Tibial artery (tissue), 4 donors: ENCODE data around the gene TRIM9.
A peak's percentile ranks its signal among the peaks of the same experiment; 100 is the strongest.

Experiments used
- DNase-seq, 2 donors: peaks; one replicate each; pipeline ENCODE4 v3.0.0-alpha.2; 2019
- H3K27ac ChIP-seq, 2 donors: fragments of 200-600 bp; sonication (generic) in 1 of 2; 1 replicate in 1 of 2; 2 replicates in 1 of 2; pipeline ENCODE4 v1.5.1; 2018 to 2019; ENCODE audit warnings: mild to moderate bottlenecking in 1 of 2
- H3K27me3 ChIP-seq, 2 donors: fragments of 200-600 bp; sonication (generic) in 1 of 2; one replicate each; pipeline versions ENCODE4 v1.5.1 to v1.6.0; 2016 to 2019
- H3K36me3 ChIP-seq, 3 donors: fragments of 200-600 bp; sonication (generic) in 2 of 3; one replicate each; pipeline ENCODE4 v1.5.1; 2016 to 2019; ENCODE audit warnings: mild to moderate bottlenecking in 2 of 3
- H3K4me1 ChIP-seq, 4 donors: fragments of 200-600 bp; sonication (generic) in 2 of 4; 1 replicate in 3 of 4; 2 replicates in 1 of 4; pipeline ENCODE4 v1.5.1; 2016 to 2019
- H3K4me3 ChIP-seq, 2 donors: fragments of 200-600 bp; sonication (generic) in 1 of 2; 1 replicate in 1 of 2; 2 replicates in 1 of 2; pipeline ENCODE4 v1.5.1; 2018 to 2019; ENCODE audit warnings: mild to moderate bottlenecking in 2 of 2
- H3K9me3 ChIP-seq, 3 donors: fragments of 200-600 bp; sonication (generic) in 1 of 3; one replicate each; pipeline ENCODE4 v1.5.1; 2016 to 2019
- CTCF ChIP-seq, 2 experiments: fragments of 200-600 bp in 1 of 2; fragments of 450-650 bp in 1 of 2; IDR thresholded peaks; one replicate each; pipeline ENCODE4 v1.5.1; 2017 to 2019; ENCODE audit warnings: antibody characterized with exemption in 2 of 2, mild to moderate bottlenecking in 1 of 2, moderate library complexity in 1 of 2
- intact Hi-C: fragments of 100-400 bp; cut with DNase I; formaldehyde crosslinking; loops from one replicate; pipeline ENCODE4 v1.15.0; 2023; ENCODE audit warnings: low total_unique reads

The TRIM9 gene

GRCh38 chr14:50972734-50973133 lies 122.2 kb downstream of the TRIM9 start:
- Histone ChIP-seq H3K27ac (no peak overlapping the region), H3K9me3 (no peaks in the 10 kb centered on the region), H3K36me3 (no peaks in the 10 kb centered on the region), H3K27me3 (no peaks in the 10 kb centered on the region), H3K4me1 (no peaks in the 10 kb centered on the region), H3K4me3 (no peak overlapping the region)
- intact Hi-C loops = no loop called here
- DNase-seq = no peak
- no peak for TF ChIP-seq CTCF (IDR thresholded peaks at IDR 0.05)

- no peak for DNase-seq
- no peaks in the 10 kb centered on the region for H3K27me3 ChIP-seq
- no peaks in the 10 kb centered on the region for H3K9me3 ChIP-seq
- no peak overlapping the region for H3K4me3 ChIP-seq
- no peaks in the 10 kb centered on the region for H3K36me3 ChIP-seq
- H3K27ac ChIP-seq = no peak overlapping the region
- intact Hi-C loops = no loop called here
- H3K4me1 ChIP-seq = no peaks in the 10 kb centered on the region
- TF ChIP-seq CTCF (IDR thresholded peaks at IDR 0.05) = no peak
Observed at GRCh38 chr14:50970886-50971781, 123.8 kb downstream of the TRIM9 start.

GRCh38 chr14:50967790-50968189 lies 127.1 kb downstream of the TRIM9 start:
- no peak overlapping the region for H3K27ac ChIP-seq
- no peak overlapping the region for H3K4me3 ChIP-seq
- DNase-seq = no peak
- intact Hi-C loops = no loop called here
- H3K36me3 ChIP-seq = no peaks in the 10 kb centered on the region
- peaks cover 0 to 16% (median 7%) of the 10 kb centered on the region in 4 donors for H3K4me1 ChIP-seq
- no peaks in the 10 kb centered on the region for H3K27me3 ChIP-seq
- H3K9me3 ChIP-seq = no peaks in the 10 kb centered on the region
- TF ChIP-seq CTCF (IDR thresholded peaks at IDR 0.05) = no peak

- Histone ChIP-seq H3K36me3 (no peaks in the 10 kb centered on the region), H3K27me3 (no peaks in the 10 kb centered on the region), H3K4me3 (no peak overlapping the region), H3K9me3 (no peaks in the 10 kb centered on the region), H3K27ac (no peak overlapping the region), H3K4me1 (peaks cover 0 to 23% (median 14%) of the 10 kb centered on the region in 4 donors)
- TF ChIP-seq CTCF (IDR thresholded peaks at IDR 0.05) = no peak
- DNase-seq = no peak
- intact Hi-C loops = no loop called here
Observed at GRCh38 chr14:50967103-50967502, 127.8 kb downstream of the TRIM9 start.

GRCh38 chr14:50964683-50965390 lies 130.1 kb downstream of the TRIM9 start:
- no peak for TF ChIP-seq CTCF (IDR thresholded peaks at IDR 0.05)
- no peaks in the 10 kb centered on the region for H3K36me3 ChIP-seq

More at GRCh38 chr14:50964683-50965390, 130.1 kb downstream of the TRIM9 start:
- Histone ChIP-seq H3K27ac (peak overlapping the region; percentile 32 to 35), H3K4me3 (no peak overlapping the region), H3K4me1 (peaks cover 0 to 40% (median 28%) of the 10 kb centered on the region in 4 donors), H3K27me3 (no peaks in the 10 kb centered on the region), H3K9me3 (no peaks in the 10 kb centered on the region)
- intact Hi-C loops = no loop called here
- peak; percentile 77 to 78 for DNase-seq
